Measurements from ENCODE around the gene TSHR.

TSHR gene

DNA sequence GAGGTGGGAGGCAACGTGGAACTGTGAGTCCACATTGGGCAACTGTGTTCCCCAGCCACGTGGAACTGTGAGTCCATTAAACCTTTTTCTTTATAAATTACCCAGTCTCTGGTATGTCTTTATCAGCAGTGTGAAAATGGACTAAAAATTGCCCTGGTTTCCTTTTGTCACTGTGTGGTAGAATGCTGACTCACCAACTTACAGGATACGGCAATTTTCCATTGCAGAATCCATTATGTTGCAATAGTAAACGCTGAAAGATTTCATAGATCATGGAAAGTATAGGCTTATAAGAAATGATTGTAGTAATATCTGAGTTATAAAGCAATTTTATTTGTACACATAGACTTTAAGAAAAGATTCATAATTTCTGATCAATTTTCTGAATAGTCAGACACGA, 172.4 kb downstream of the TSHR start:
- H3K18ac ChIP-seq (ENCODE audit: low read depth in 1 of 2, low read length in 2 of 2), result no peak overlapping the region
- no peak overlapping the region for H4K8ac ChIP-seq (ENCODE audit: low read length)
- H2BK12ac ChIP-seq (ENCODE audit: low read length in 2 of 2), result no peak overlapping the region
- H3K27ac ChIP-seq (ENCODE audit: low read length, poor library complexity, severe bottlenecking), result no peak overlapping the region
- H3K23ac ChIP-seq (ENCODE audit: low read length in 2 of 2), result no peak overlapping the region
- H4K91ac ChIP-seq (ENCODE audit: low read length), result no peak overlapping the region
- peak; percentile 4 for DNase-seq
- no peak overlapping the region for H2AK5ac ChIP-seq (ENCODE audit: low read length, severe bottlenecking)
- no peak overlapping the region for H3K4me2 ChIP-seq (ENCODE audit: low read length, poor library complexity, severe bottlenecking)
- no peak overlapping the region for H3K4ac ChIP-seq (ENCODE audit: low read depth in 1 of 2, low read length in 2 of 2)
- no peak overlapping the region for H2BK5ac ChIP-seq (ENCODE audit: low read depth, low read length, poor library complexity, severe bottlenecking)
- no peaks in the 10 kb centered on the region for H3K79me1 ChIP-seq (replicated peaks; ENCODE audit: low read length, poor library complexity, severe bottlenecking)
- H3K9ac ChIP-seq (ENCODE audit: low read length), result no peak overlapping the region
- H2BK15ac ChIP-seq (ENCODE audit: low read depth, poor library complexity, severe bottlenecking), result no peak overlapping the region
- H3K9me3 ChIP-seq (ENCODE audit: control insufficient read depth, low read length), result no peaks in the 10 kb centered on the region
- no peaks in the 10 kb centered on the region for H3K36me3 ChIP-seq (ENCODE audit: control insufficient read depth in 1 of 2, insufficient read depth in 2 of 2, low read depth in 1 of 2, low read length in 2 of 2)
- 89% methylated on average over 1 of the region's 5 CpGs for WGBS
- H3K4me3 ChIP-seq (ENCODE audit: insufficient read depth in 1 of 2, low read depth in 1 of 2, low read length in 2 of 2), result no peak overlapping the region
- H3K14ac ChIP-seq (ENCODE audit: low read length in 2 of 2), result no peak overlapping the region
- no peaks in the 10 kb centered on the region for H3K4me1 ChIP-seq (ENCODE audit: control insufficient read depth, insufficient read depth, low read depth, low read length)
- no peaks in the 10 kb centered on the region for H3K27me3 ChIP-seq (ENCODE audit: control insufficient read depth in 1 of 2, insufficient read depth in 1 of 2, low read length in 2 of 2)
- H2AFZ ChIP-seq (ENCODE audit: low read depth, low read length), result no peak overlapping the region
- H2BK120ac ChIP-seq (ENCODE audit: low read depth, low read length), result no peak overlapping the region

GRCh38 chr14:81129242-81129641, 173.8 kb downstream of the TSHR start:
- Histone ChIP-seq H3K4ac (ENCODE audit: low read depth in 1 of 2, low read length in 2 of 2) (no peak overlapping the region), H3K14ac (ENCODE audit: low read length in 2 of 2) (no peak overlapping the region), H3K36me3 (ENCODE audit: control insufficient read depth in 1 of 2, insufficient read depth in 2 of 2, low read depth in 1 of 2, low read length in 2 of 2) (no peaks in the 10 kb centered on the region), H2BK5ac (ENCODE audit: low read depth, low read length, poor library complexity, severe bottlenecking) (no peak overlapping the region), H2BK12ac (ENCODE audit: low read length in 2 of 2) (no peak overlapping the region), H3K18ac (ENCODE audit: low read depth in 1 of 2, low read length in 2 of 2) (no peak overlapping the region), H4K8ac (ENCODE audit: low read length) (no peak overlapping the region), H2AFZ (ENCODE audit: low read depth, low read length) (no peak overlapping the region), H2AK5ac (ENCODE audit: low read length, severe bottlenecking) (no peak overlapping the region), H3K4me3 (ENCODE audit: insufficient read depth in 1 of 2, low read depth in 1 of 2, low read length in 2 of 2) (no peak overlapping the region), H3K27me3 (ENCODE audit: control insufficient read depth in 1 of 2, insufficient read depth in 1 of 2, low read length in 2 of 2) (no peaks in the 10 kb centered on the region), H4K91ac (ENCODE audit: low read length) (no peak overlapping the region), H3K4me1 (ENCODE audit: control insufficient read depth, insufficient read depth, low read depth, low read length) (no peaks in the 10 kb centered on the region), H3K9ac (ENCODE audit: low read length) (no peak overlapping the region), H3K27ac (ENCODE audit: low read length, poor library complexity, severe bottlenecking) (no peak overlapping the region), H3K23ac (ENCODE audit: low read length in 2 of 2) (no peak overlapping the region), H3K79me1 (replicated peaks; ENCODE audit: low read length, poor library complexity, severe bottlenecking) (no peaks in the 10 kb centered on the region), H2BK120ac (ENCODE audit: low read depth, low read length) (no peak overlapping the region), H3K9me3 (ENCODE audit: control insufficient read depth, low read length) (no peaks in the 10 kb centered on the region), H3K4me2 (ENCODE audit: low read length, poor library complexity, severe bottlenecking) (no peak overlapping the region), H2BK15ac (ENCODE audit: low read depth, poor library complexity, severe bottlenecking) (no peak overlapping the region)
- DNase-seq, result no peak
- 74% methylated on average over 1 of the region's 1 CpG for WGBS

GRCh38 chr14:81132468-81132867, 177.0 kb downstream of the TSHR start:
- no peak for DNase-seq
- Histone ChIP-seq H3K18ac (ENCODE audit: low read depth in 1 of 2, low read length in 2 of 2) (no peak overlapping the region), H3K4ac (ENCODE audit: low read depth in 1 of 2, low read length in 2 of 2) (no peak overlapping the region), H4K91ac (ENCODE audit: low read length) (no peak overlapping the region), H2BK120ac (ENCODE audit: low read depth, low read length) (no peak overlapping the region), H3K27ac (ENCODE audit: low read length, poor library complexity, severe bottlenecking) (no peak overlapping the region), H4K8ac (ENCODE audit: low read length) (no peak overlapping the region), H3K27me3 (ENCODE audit: control insufficient read depth in 1 of 2, insufficient read depth in 1 of 2, low read length in 2 of 2) (no peaks in the 10 kb centered on the region), H3K23ac (ENCODE audit: low read length in 2 of 2) (no peak overlapping the region), H3K79me1 (replicated peaks; ENCODE audit: low read length, poor library complexity, severe bottlenecking) (no peaks in the 10 kb centered on the region), H3K4me2 (ENCODE audit: low read length, poor library complexity, severe bottlenecking) (no peak overlapping the region), H3K9me3 (ENCODE audit: control insufficient read depth, low read length) (no peaks in the 10 kb centered on the region), H3K14ac (ENCODE audit: low read length in 2 of 2) (no peak overlapping the region), H2BK12ac (ENCODE audit: low read length in 2 of 2) (no peak overlapping the region), H3K36me3 (ENCODE audit: control insufficient read depth in 1 of 2, insufficient read depth in 2 of 2, low read depth in 1 of 2, low read length in 2 of 2) (no peaks in the 10 kb centered on the region), H3K4me1 (ENCODE audit: control insufficient read depth, insufficient read depth, low read depth, low read length) (peaks cover 3% of the 10 kb centered on the region), H3K9ac (ENCODE audit: low read length) (no peak overlapping the region), H2BK5ac (ENCODE audit: low read depth, low read length, poor library complexity, severe bottlenecking) (no peak overlapping the region), H2AFZ (ENCODE audit: low read depth, low read length) (no peak overlapping the region), H2BK15ac (ENCODE audit: low read depth, poor library complexity, severe bottlenecking) (no peak overlapping the region), H2AK5ac (ENCODE audit: low read length, severe bottlenecking) (no peak overlapping the region), H3K4me3 (ENCODE audit: insufficient read depth in 1 of 2, low read depth in 1 of 2, low read length in 2 of 2) (no peak overlapping the region)
- 43% methylated on average over 3 of the region's 3 CpGs for WGBS

- Histone ChIP-seq H2AFZ (ENCODE audit: low read depth, low read length) (no peak overlapping the region), H3K4me1 (ENCODE audit: control insufficient read depth, insufficient read depth, low read depth, low read length) (peaks cover 3% of the 10 kb centered on the region), H2BK15ac (ENCODE audit: low read depth, poor library complexity, severe bottlenecking) (no peak overlapping the region), H3K23ac (ENCODE audit: low read length in 2 of 2) (no peak overlapping the region), H3K18ac (ENCODE audit: low read depth in 1 of 2, low read length in 2 of 2) (no peak overlapping the region), H2BK120ac (ENCODE audit: low read depth, low read length) (no peak overlapping the region), H3K9me3 (ENCODE audit: control insufficient read depth, low read length) (no peaks in the 10 kb centered on the region), H2AK5ac (ENCODE audit: low read length, severe bottlenecking) (no peak overlapping the region), H3K14ac (ENCODE audit: low read length in 2 of 2) (no peak overlapping the region), H3K27ac (ENCODE audit: low read length, poor library complexity, severe bottlenecking) (no peak overlapping the region), H2BK5ac (ENCODE audit: low read depth, low read length, poor library complexity, severe bottlenecking) (no peak overlapping the region), H4K91ac (ENCODE audit: low read length) (no peak overlapping the region), H3K36me3 (ENCODE audit: control insufficient read depth in 1 of 2, insufficient read depth in 2 of 2, low read depth in 1 of 2, low read length in 2 of 2) (no peaks in the 10 kb centered on the region), H3K4me2 (ENCODE audit: low read length, poor library complexity, severe bottlenecking) (no peak overlapping the region), H3K9ac (ENCODE audit: low read length) (no peak overlapping the region), H3K79me1 (replicated peaks; ENCODE audit: low read length, poor library complexity, severe bottlenecking) (no peaks in the 10 kb centered on the region), H3K27me3 (ENCODE audit: control insufficient read depth in 1 of 2, insufficient read depth in 1 of 2, low read length in 2 of 2) (no peaks in the 10 kb centered on the region), H3K4me3 (ENCODE audit: insufficient read depth in 1 of 2, low read depth in 1 of 2, low read length in 2 of 2) (no peak overlapping the region), H2BK12ac (ENCODE audit: low read length in 2 of 2) (no peak overlapping the region), H4K8ac (ENCODE audit: low read length) (no peak overlapping the region), H3K4ac (ENCODE audit: low read depth in 1 of 2, low read length in 2 of 2) (no peak overlapping the region)
- no peak for DNase-seq
- 56% methylated on average over 2 of the region's 2 CpGs for WGBS
Observed at GRCh38 chr14:81133400-81133799, 178.0 kb downstream of the TSHR start.

Data from mesenchymal stem cell (in vitro differentiated cells and primary cell).